ENCODE data around the gene CSNK1A1L. TPM values are rescaled to one million over a fixed set of nuclear protein-coding genes. Genes with fewer than 3 reads are reported as not detected.

Gene CSNK1A1L
- not detected in 2 replicates for total RNA-seq

DNA sequence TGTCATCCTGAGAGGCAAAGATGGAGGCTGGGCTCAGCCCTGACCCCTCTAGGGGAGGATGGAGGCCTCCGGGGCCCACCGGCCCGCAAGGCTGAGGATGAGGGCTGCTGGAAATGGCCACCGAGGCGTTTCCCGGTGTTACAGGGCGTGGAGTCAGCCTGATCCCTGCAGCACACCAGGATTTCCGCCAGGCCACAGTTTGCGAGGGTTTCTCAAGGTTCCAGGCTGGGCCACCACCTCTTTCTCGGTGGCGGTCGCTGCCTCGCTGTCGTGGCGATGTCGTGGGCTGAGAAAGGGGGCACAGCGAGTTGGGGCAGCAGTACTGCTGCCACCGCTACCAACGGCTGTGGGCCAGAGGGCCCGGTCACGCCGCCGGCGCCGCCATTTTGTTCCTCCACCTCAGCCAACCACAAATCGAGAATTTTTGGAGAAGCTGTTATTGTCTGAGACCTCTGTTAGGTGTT is at the start of gene CSNK1A1L:
TSS of gene CSNK1A1L (minus strand) at position 414 of the 464 bp plus-strand sequence. CDS start at position 6, 408 bp downstream.

GRCh38 chr13:37058910-37059847 is 46.3 kb downstream of the CSNK1A1L start, which contains the start of gene SUPT20H:
SUPT20H (minus strand) TSS chr13:37059688; CDS start chr13:37051490, 8,198 bp downstream.

Other genes starting within 250 kb of the CSNK1A1L start
- 6.2 and 7.8 TPM in 2 replicates for gene SMAD9, start 185.4 kb downstream of the CSNK1A1L start, total RNA-seq
- 38.1 and 47.5 TPM in 2 replicates for gene ALG5, start 106.3 kb downstream of the CSNK1A1L start, total RNA-seq
- gene EXOSC8, start 104.9 kb downstream of the CSNK1A1L start, total RNA-seq: 10.9 and 24.4 TPM in 2 replicates
- 24.0 and 26.6 TPM in 2 replicates for gene SUPT20H, start 46.0 kb downstream of the CSNK1A1L start, total RNA-seq

Data from pericardium fibroblast (primary cell).